Measurements from ENCODE around the gene ZNF287. TPM values are rescaled to one million over a fixed set of nuclear protein-coding genes. Genes with fewer than 3 reads are reported as not detected.

ZNF287 gene
- total RNA-seq, 4 donors from 2014 or later = 5.0 to 12.0 (median 7.1) TPM

DNA sequence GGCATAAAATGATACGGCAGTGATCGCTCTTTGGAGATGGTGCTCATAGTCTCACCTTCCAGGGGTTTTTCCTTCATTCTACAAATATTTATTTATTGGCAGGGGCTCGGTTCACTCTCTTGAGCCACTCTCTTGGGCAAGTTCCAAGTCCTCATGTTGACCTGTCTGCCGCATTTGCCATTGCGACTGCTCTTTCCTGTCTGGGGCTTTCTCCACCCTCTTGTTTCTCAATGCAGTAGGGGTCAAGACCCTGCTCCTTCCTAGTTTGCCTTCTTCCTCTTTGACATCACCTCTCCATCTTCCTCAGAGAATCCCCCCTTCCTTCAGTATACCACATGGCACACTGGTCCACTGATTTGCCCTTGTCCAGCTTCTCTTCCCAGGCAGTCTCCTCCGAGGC is 55.1 kb downstream of the ZNF287 start:
- no peaks in the 10 kb centered on the region for H3K36me3 ChIP-seq
- peaks cover 0 to 7% (median 0%) of the 10 kb centered on the region in 4 donors for H3K27me3 ChIP-seq
- peaks cover 10 to 13% (median 11%) of the 10 kb centered on the region in 4 donors for H3K4me1 ChIP-seq
- intact Hi-C loops (cut with DNase I) = no loop called here
- H3K9me3 ChIP-seq = no peaks in the 10 kb centered on the region
- no peak for TF ChIP-seq POLR2A (IDR thresholded peaks at IDR 0.05; ENCODE audit: low read depth)
- no peak for TF ChIP-seq POLR2AphosphoS5 (IDR thresholded peaks at IDR 0.05)
- TF ChIP-seq EP300 (IDR thresholded peaks at IDR 0.05) = no peak
- TF ChIP-seq, protein P1, sequence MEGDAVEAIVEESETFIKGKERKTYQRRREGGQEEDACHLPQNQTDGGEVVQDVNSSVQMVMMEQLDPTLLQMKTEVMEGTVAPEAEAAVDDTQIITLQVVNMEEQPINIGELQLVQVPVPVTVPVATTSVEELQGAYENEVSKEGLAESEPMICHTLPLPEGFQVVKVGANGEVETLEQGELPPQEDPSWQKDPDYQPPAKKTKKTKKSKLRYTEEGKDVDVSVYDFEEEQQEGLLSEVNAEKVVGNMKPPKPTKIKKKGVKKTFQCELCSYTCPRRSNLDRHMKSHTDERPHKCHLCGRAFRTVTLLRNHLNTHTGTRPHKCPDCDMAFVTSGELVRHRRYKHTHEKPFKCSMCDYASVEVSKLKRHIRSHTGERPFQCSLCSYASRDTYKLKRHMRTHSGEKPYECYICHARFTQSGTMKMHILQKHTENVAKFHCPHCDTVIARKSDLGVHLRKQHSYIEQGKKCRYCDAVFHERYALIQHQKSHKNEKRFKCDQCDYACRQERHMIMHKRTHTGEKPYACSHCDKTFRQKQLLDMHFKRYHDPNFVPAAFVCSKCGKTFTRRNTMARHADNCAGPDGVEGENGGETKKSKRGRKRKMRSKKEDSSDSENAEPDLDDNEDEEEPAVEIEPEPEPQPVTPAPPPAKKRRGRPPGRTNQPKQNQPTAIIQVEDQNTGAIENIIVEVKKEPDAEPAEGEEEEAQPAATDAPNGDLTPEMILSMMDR (IDR thresholded peaks at IDR 0.05) = no peak
- no peak overlapping the region for H3K27ac ChIP-seq (replicated peaks in 1 of 4)
- H3K4me3 ChIP-seq = no peak overlapping the region
- DNase-seq (ENCODE audit: extremely low spot score) = no peak
- WGBS = 75% methylated on average over 6 of the region's 6 CpGs

DNA sequence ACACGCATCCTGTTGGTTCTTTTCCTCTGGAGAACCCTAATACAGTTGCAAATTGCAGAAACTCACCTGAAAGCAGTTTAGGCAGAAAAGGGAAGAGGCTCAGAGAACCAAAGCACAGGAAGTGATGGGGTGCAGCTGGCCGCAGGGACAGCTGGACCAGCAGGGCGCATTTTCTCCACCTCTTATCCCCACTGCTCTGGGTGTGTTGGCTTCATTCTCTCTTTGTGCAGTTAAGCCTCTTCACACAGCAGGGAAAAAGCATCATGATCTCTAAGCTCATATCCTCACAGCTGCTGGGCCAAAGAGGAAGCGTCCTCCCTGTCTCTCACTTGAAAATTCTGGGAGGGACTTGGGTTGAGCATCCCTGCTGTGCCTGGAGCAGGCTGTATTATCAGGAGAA is 57.0 kb downstream of the ZNF287 start:
- Histone ChIP-seq H3K27ac (replicated peaks in 1 of 4) (no peak overlapping the region), H3K4me3 (no peak overlapping the region), H3K4me1 (peaks cover 8 to 9% (median 9%) of the 10 kb centered on the region in 4 donors), H3K27me3 (no peaks in the 10 kb centered on the region), H3K9me3 (no peaks in the 10 kb centered on the region), H3K36me3 (no peaks in the 10 kb centered on the region)
- DNase-seq (ENCODE audit: extremely low spot score) = no peak
- intact Hi-C loops (cut with DNase I) = no loop called here
- WGBS = 56% methylated on average over 4 of the region's 4 CpGs
- TF ChIP-seq POLR2A (IDR thresholded peaks at IDR 0.05; ENCODE audit: low read depth) (no peak), POLR2AphosphoS5 (IDR thresholded peaks at IDR 0.05) (no peak), EP300 (IDR thresholded peaks at IDR 0.05) (no peak)
- TF ChIP-seq, protein P1 (IDR thresholded peaks at IDR 0.05) = no peak

DNA sequence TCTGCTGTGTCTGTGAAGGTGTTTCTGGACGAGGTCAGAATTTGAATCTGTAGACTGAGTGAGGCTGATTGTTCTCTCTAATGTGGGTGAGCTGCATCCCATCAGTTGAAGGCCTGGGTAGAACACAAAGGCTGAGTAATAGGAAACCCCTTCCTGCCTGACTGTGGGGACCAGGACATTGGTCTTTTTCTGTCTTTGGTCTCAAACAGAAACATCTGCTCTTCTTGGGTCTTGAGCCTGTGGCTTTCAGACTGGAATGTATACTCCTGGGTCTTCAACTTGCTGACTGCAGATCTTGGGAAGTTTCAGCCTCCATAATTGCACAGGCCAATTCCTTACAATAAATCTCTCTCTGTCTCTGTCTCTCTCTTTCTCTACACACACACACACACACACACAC is 57.4 kb downstream of the ZNF287 start:
- H3K4me3 ChIP-seq = no peak overlapping the region
- no peak for DNase-seq (ENCODE audit: extremely low spot score)
- peaks cover 4 to 5% (median 4%) of the 10 kb centered on the region in 4 donors for H3K4me1 ChIP-seq
- intact Hi-C loops (cut with DNase I) = no loop called here
- H3K36me3 ChIP-seq = no peaks in the 10 kb centered on the region
- 93% methylated on average over 1 of the region's 1 CpG for WGBS
- no peak for TF ChIP-seq POLR2A (IDR thresholded peaks at IDR 0.05; ENCODE audit: low read depth)
- TF ChIP-seq, protein P1 (IDR thresholded peaks at IDR 0.05) = no peak
- no peak for TF ChIP-seq POLR2AphosphoS5 (IDR thresholded peaks at IDR 0.05)
- TF ChIP-seq EP300 (IDR thresholded peaks at IDR 0.05) = no peak
- no peak overlapping the region for H3K27ac ChIP-seq (replicated peaks in 1 of 4)
- no peaks in the 10 kb centered on the region for H3K27me3 ChIP-seq
- no peaks in the 10 kb centered on the region for H3K9me3 ChIP-seq

DNA sequence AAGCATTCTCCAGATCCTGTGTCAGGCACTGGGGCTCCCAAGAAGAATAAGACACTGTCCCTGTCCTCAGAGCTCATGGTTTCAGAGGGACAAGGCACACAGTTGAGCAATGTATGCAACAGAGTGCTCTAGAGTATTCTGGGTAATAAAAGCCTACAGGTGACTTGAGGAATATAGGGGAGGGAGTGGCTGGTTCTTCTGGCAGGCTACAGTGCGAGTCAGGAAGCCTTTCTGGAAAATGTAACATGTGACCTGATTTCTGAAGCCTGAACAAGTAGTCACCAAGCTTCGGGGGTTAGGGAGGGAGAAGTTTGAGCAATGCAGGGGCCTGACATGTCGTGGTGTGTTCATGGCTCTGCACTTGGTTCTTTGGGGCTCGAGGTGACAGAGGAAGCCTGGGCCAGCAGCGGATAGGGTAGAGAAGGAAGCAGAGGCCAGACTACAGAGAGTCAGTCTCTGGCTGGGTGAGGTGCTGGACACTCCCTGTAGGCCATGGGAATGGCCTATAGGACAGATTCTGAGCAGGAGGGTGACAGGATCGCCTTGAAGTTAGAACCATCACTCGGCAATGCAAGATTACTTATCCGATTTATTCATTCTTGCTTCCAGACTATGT is 61.0 kb downstream of the ZNF287 start:
- intact Hi-C loops (cut with DNase I) = no loop called here
- H3K4me1 ChIP-seq = no peaks in the 10 kb centered on the region
- no peaks in the 10 kb centered on the region for H3K27me3 ChIP-seq
- H3K4me3 ChIP-seq = no peak overlapping the region
- no peak for DNase-seq (ENCODE audit: extremely low spot score)
- no peaks in the 10 kb centered on the region for H3K36me3 ChIP-seq
- no peak overlapping the region for H3K27ac ChIP-seq (replicated peaks in 1 of 4)
- H3K9me3 ChIP-seq = no peaks in the 10 kb centered on the region
- WGBS = 82% methylated on average over 8 of the region's 8 CpGs
- TF ChIP-seq POLR2A (IDR thresholded peaks at IDR 0.05; ENCODE audit: low read depth) (no peak), POLR2AphosphoS5 (IDR thresholded peaks at IDR 0.05) (no peak), EP300 (IDR thresholded peaks at IDR 0.05) (no peak)
- TF ChIP-seq, protein P1 (IDR thresholded peaks at IDR 0.05) = no peak

DNA sequence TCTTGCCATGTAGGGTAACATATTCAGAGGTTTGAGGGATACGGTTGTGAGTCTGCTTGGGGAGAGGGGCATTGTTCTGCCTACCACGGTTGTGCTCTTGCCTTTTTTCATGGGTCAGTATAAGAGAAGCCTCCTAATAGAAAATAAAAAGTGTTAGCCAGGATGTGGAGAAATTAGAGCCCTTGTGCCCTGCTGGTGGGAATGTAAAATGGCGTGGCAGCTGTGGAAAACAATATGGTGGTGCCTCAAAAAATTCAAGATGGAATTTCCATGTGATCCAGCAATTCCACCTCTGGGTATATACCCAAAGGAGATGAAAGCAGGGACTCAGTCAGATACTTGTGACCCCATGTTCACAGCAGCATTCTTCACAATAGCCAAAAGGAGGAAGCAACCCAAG is 62.8 kb downstream of the ZNF287 start:
- DNase-seq (ENCODE audit: extremely low spot score) = no peak

More for the DNA sequence above, 62.8 kb downstream of the ZNF287 start:
- TF ChIP-seq POLR2A (IDR thresholded peaks at IDR 0.05; ENCODE audit: low read depth) (no peak), POLR2AphosphoS5 (IDR thresholded peaks at IDR 0.05) (no peak), EP300 (IDR thresholded peaks at IDR 0.05) (no peak)
- TF ChIP-seq, protein P1 (IDR thresholded peaks at IDR 0.05) = no peak
- WGBS = 98% methylated on average over 3 of the region's 3 CpGs
- Histone ChIP-seq H3K9me3 (no peaks in the 10 kb centered on the region), H3K36me3 (no peaks in the 10 kb centered on the region), H3K4me3 (no peak overlapping the region), H3K27ac (replicated peaks in 1 of 4) (no peak overlapping the region), H3K27me3 (no peaks in the 10 kb centered on the region), H3K4me1 (no peaks in the 10 kb centered on the region)
- intact Hi-C loops (cut with DNase I) = no loop called here

All from esophagus muscularis mucosa (tissue), 4 donors.